ENCODE results near the gene LMAN1L.

LMAN1L gene

GRCh38 chr15:74867466-74868038, 54.9 kb downstream of the LMAN1L start:
- Histone ChIP-seq H3K27me3 (replicated peaks) (no peaks in the 10 kb centered on the region), H3K27ac (no peak overlapping the region), H3K4me3 (ENCODE audit: low read depth, low read length) (no peak overlapping the region), H3K36me3 (replicated peaks) (peaks cover 2% of the 10 kb centered on the region)
- no peak for DNase-seq
- in situ Hi-C loops (cut with HindIII; ENCODE audit: low pct_ligation_motif_present, low sequenced_read_pairs) = no loop called here
- no peak for TF ChIP-seq CTCF (IDR thresholded peaks at IDR 0.05; ENCODE audit: low read depth, low read length, missing control alignments)

- no peak for DNase-seq
- in situ Hi-C loops (cut with HindIII; ENCODE audit: low pct_ligation_motif_present, low sequenced_read_pairs) = no loop called here
- Histone ChIP-seq H3K4me3 (ENCODE audit: low read depth, low read length) (no peak overlapping the region), H3K27ac (no peak overlapping the region), H3K36me3 (replicated peaks) (peaks cover 2% of the 10 kb centered on the region), H3K27me3 (replicated peaks) (no peaks in the 10 kb centered on the region)
- TF ChIP-seq CTCF (IDR thresholded peaks at IDR 0.05; ENCODE audit: low read depth, low read length, missing control alignments) = no peak
Measured at GRCh38 chr15:74868059-74868458, 55.4 kb downstream of the LMAN1L start.

- in situ Hi-C loops (cut with HindIII; ENCODE audit: low pct_ligation_motif_present, low sequenced_read_pairs) = no loop called here
- H3K27ac ChIP-seq = no peak overlapping the region
- no peak for TF ChIP-seq CTCF (IDR thresholded peaks at IDR 0.05; ENCODE audit: low read depth, low read length, missing control alignments)
- no peak for DNase-seq
- no peak overlapping the region for H3K4me3 ChIP-seq (ENCODE audit: low read depth, low read length)
- no peaks in the 10 kb centered on the region for H3K27me3 ChIP-seq (replicated peaks)
- H3K36me3 ChIP-seq (replicated peaks) = peaks cover 2% of the 10 kb centered on the region
Measured at GRCh38 chr15:74869372-74869725, 56.7 kb downstream of the LMAN1L start.

GRCh38 chr15:74869726-74870407, 57.2 kb downstream of the LMAN1L start:
- Histone ChIP-seq H3K27me3 (replicated peaks) (no peaks in the 10 kb centered on the region), H3K4me3 (ENCODE audit: low read depth, low read length) (no peak overlapping the region), H3K36me3 (replicated peaks) (peaks cover 2% of the 10 kb centered on the region), H3K27ac (no peak overlapping the region)
- no peak for DNase-seq
- in situ Hi-C loops (cut with HindIII; ENCODE audit: low pct_ligation_motif_present, low sequenced_read_pairs) = no loop called here
- TF ChIP-seq CTCF (IDR thresholded peaks at IDR 0.05; ENCODE audit: low read depth, low read length, missing control alignments) = no peak

- in situ Hi-C loops (cut with HindIII; ENCODE audit: low pct_ligation_motif_present, low sequenced_read_pairs) = no loop called here
- no peak for DNase-seq
- no peak for TF ChIP-seq CTCF (IDR thresholded peaks at IDR 0.05; ENCODE audit: low read depth, low read length, missing control alignments)
- no peak overlapping the region for H3K4me3 ChIP-seq (ENCODE audit: low read depth, low read length)
- no peaks in the 10 kb centered on the region for H3K27me3 ChIP-seq (replicated peaks)
- peaks cover 2% of the 10 kb centered on the region for H3K36me3 ChIP-seq (replicated peaks)
- no peak overlapping the region for H3K27ac ChIP-seq
Measured at GRCh38 chr15:74870436-74871215, 58.0 kb downstream of the LMAN1L start.
